AG08395 (cell line): ENCODE results near the gene TMEM208.

Experiments
- DNase-seq: peaks from one replicate; pipeline ENCODE4 v3.0.0; 2012; ENCODE audit warnings: mixed read lengths, low spot score

TMEM208 gene

GRCh38 chr16:67277999-67278772 is 51.3 kb downstream of the TMEM208 start:
- DNase-seq, result peak; percentile 85
